VCaP (cell line): ENCODE data around the gene BMPER.
A peak's percentile ranks its signal among the peaks of the same experiment; 100 is the strongest.

Source experiments
- H3K27ac ChIP-seq: fragments of 450-650 bp; 2 replicates; pipeline ENCODE4 v1.5.1; 2017
- CTCF ChIP-seq: fragments of 450-650 bp; conservative IDR thresholded peaks from 2 replicates; pipeline ENCODE4 v1.5.1; 2017; ENCODE audit warnings: mild to moderate bottlenecking, moderate library complexity

Gene BMPER

GRCh38 chr7:33928986-33929385 is 23.6 kb downstream of the BMPER start:
- no peak for TF ChIP-seq CTCF
- H3K27ac ChIP-seq = no peak overlapping the region

GRCh38 chr7:33932221-33932620 is 26.9 kb downstream of the BMPER start:
- no peak overlapping the region for H3K27ac ChIP-seq
- TF ChIP-seq CTCF = no peak

GRCh38 chr7:33932832-33933468 is 27.6 kb downstream of the BMPER start:
- no peak overlapping the region for H3K27ac ChIP-seq
- peak; percentile 96 for TF ChIP-seq CTCF

- TF ChIP-seq CTCF = no peak
- no peak overlapping the region for H3K27ac ChIP-seq
These were observed 28.4 kb downstream of the BMPER start for GRCh38 chr7:33933611-33934281.

GRCh38 chr7:33934391-33934790 is 29.1 kb downstream of the BMPER start:
- no peak overlapping the region for H3K27ac ChIP-seq
- no peak for TF ChIP-seq CTCF

GRCh38 chr7:33936503-33936902 is 31.2 kb downstream of the BMPER start:
- H3K27ac ChIP-seq = no peak overlapping the region
- no peak for TF ChIP-seq CTCF

GRCh38 chr7:33937871-33938270 is 32.5 kb downstream of the BMPER start:
- H3K27ac ChIP-seq = no peak overlapping the region
- no peak for TF ChIP-seq CTCF
